NT2/D1 (cell line): Measurements from ENCODE around the gene POLR2J3.
"Not testable (repeated sequence)": the region's sequence is repeated elsewhere in the genome, so short reads cannot be mapped to it uniquely, and the experiment has no call there.

Experiments
- SUZ12 ChIP-seq: IDR thresholded peaks from 2 replicates; pipeline ENCODE4 v1.6.1; 2011; ENCODE audit not compliant: insufficient read length, insufficient read depth; ENCODE audit errors: extremely low read depth
- YY1 ChIP-seq: IDR thresholded peaks from 2 replicates; pipeline ENCODE4 v1.6.1; 2011; ENCODE audit not compliant: insufficient read length, insufficient read depth

- not testable (repeated sequence) for TF ChIP-seq SUZ12, YY1
Observed at GRCh38 chr7:102615930-102616329, 43.5 kb upstream of the POLR2J3 start.
